ENCODE measurements around the gene DDX42.

The DDX42 gene

DNA sequence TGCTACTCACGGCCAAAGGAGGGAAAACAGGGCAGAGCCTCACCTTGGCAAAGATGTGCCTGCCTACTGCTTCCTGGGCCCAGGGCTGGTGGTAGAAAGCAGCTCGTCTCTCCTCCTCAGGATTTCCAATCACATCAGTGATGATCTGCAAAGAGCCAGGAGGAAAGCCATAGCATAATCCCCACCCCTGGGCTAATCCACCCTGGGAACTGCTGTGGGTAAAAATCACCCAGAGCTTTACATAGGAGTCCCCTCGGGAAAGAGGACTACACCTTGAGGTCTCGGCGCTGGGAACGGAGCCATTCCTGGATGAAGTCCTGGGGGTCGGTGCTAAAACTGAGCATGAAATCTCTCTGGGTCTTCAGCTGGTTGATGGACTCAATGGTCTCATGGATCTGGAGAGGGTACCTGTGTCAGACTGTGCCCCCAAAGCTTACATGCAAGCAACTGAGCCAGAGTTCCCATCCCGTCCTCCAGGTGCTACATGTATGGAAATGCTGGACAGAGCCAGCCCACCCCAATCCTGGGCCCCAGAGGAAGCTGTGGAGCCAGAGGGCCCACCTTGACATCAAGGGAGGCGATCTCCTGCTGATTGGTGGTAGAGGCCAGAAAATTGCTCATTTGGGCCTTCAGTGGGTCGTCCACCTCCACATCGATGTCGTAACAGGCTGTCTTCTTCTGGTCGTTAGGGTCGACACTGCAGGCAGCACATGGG is 59.2 kb downstream of the DDX42 start:
- Histone ChIP-seq H3K27ac (peak overlapping the region; percentile 50), H3K4me3 (ENCODE audit: low read depth, low read length) (no peak overlapping the region), H3K27me3 (ENCODE audit: insufficient read depth, low read depth, severe bottlenecking) (no peaks in the 10 kb centered on the region), H3K36me3 (peaks cover 95% of the 10 kb centered on the region), H3K9me3 (ENCODE audit: severe bottlenecking) (no peaks in the 10 kb centered on the region)
- peak; percentile 84 for DNase-seq
- TF ChIP-seq CTCF (IDR thresholded peaks at IDR 0.05; ENCODE audit: low read depth, low read length): no peak

- H3K9me3 ChIP-seq (ENCODE audit: severe bottlenecking): no peaks in the 10 kb centered on the region
- TF ChIP-seq CTCF (IDR thresholded peaks at IDR 0.05; ENCODE audit: low read depth, low read length): no peak
- H3K27me3 ChIP-seq (ENCODE audit: insufficient read depth, low read depth, severe bottlenecking): no peaks in the 10 kb centered on the region
- peaks cover 91% of the 10 kb centered on the region for H3K36me3 ChIP-seq
- H3K27ac ChIP-seq: no peak overlapping the region
- no peak overlapping the region for H3K4me3 ChIP-seq (ENCODE audit: low read depth, low read length)
- no peak for DNase-seq
These were observed 59.9 kb downstream of the DDX42 start for GRCh38 chr17:63833741-63834373.

GRCh38 chr17:63834431-63835166 is 60.6 kb downstream of the DDX42 start:
- DNase-seq: peak; percentile 84
- peak; percentile 83 for TF ChIP-seq CTCF (IDR thresholded peaks at IDR 0.05; ENCODE audit: low read depth, low read length)
- H3K27ac ChIP-seq: no peak overlapping the region
- H3K27me3 ChIP-seq (ENCODE audit: insufficient read depth, low read depth, severe bottlenecking): no peaks in the 10 kb centered on the region
- peaks cover 83% of the 10 kb centered on the region for H3K36me3 ChIP-seq
- no peak overlapping the region for H3K4me3 ChIP-seq (ENCODE audit: low read depth, low read length)
- H3K9me3 ChIP-seq (ENCODE audit: severe bottlenecking): no peaks in the 10 kb centered on the region

DNA sequence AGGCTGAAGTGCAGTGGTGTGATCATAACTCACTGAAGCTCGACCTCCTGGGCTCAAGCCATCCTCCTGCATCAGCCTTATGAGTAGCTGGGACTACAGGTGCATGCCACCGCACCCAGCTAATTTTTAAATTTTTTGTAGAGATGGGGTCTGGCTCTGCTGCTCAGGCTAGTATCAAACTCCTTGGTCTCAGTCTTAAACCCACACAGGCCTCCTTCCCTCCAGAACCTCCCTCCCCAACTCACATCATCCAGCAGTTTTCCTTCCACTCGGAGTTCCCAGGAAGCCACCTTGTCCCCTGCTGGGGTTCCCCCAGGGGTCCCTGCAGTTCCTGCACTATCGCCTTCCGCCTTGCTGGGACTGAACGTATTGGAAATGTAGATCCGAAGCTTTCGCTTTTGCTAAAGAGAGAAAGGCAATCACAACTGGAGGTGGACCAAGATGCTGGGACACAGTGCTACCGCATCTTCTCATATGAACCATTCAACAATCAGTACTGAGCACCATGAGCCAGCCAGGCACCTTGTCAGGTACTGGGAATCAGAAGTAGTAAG is 61.3 kb downstream of the DDX42 start:
- no peaks in the 10 kb centered on the region for H3K27me3 ChIP-seq (ENCODE audit: insufficient read depth, low read depth, severe bottlenecking)
- TF ChIP-seq CTCF (IDR thresholded peaks at IDR 0.05; ENCODE audit: low read depth, low read length): no peak
- H3K4me3 ChIP-seq (ENCODE audit: low read depth, low read length): no peak overlapping the region
- DNase-seq: no peak
- no peak overlapping the region for H3K27ac ChIP-seq
- H3K9me3 ChIP-seq (ENCODE audit: severe bottlenecking): no peaks in the 10 kb centered on the region
- H3K36me3 ChIP-seq: peaks cover 77% of the 10 kb centered on the region

GRCh38 chr17:63836811-63837210 is 62.8 kb downstream of the DDX42 start:
- DNase-seq: no peak
- no peak for TF ChIP-seq CTCF (IDR thresholded peaks at IDR 0.05; ENCODE audit: low read depth, low read length)
- H3K9me3 ChIP-seq (ENCODE audit: severe bottlenecking): no peaks in the 10 kb centered on the region
- H3K27ac ChIP-seq: no peak overlapping the region
- H3K27me3 ChIP-seq (ENCODE audit: insufficient read depth, low read depth, severe bottlenecking): no peaks in the 10 kb centered on the region
- no peak overlapping the region for H3K4me3 ChIP-seq (ENCODE audit: low read depth, low read length)
- H3K36me3 ChIP-seq: peaks cover 70% of the 10 kb centered on the region
